Thyroid gland (tissue), 4 donors: Measurements from ENCODE around the gene LTA. TPM values are rescaled to one million over a fixed set of nuclear protein-coding genes. Genes with fewer than 3 reads are reported as not detected.

Experiments used
- DNase-seq, 2 donors: peaks; one replicate each; pipeline ENCODE4 v3.0.0-alpha.2; 2019
- H3K27ac ChIP-seq, 3 donors: fragments of 200-600 bp; sonication (generic); 1 replicate in 2 of 3; 2 replicates in 1 of 3; pipeline ENCODE4 v1.5.1; 2016 to 2019; ENCODE audit warnings: mild to moderate bottlenecking in 1 of 3, moderate library complexity in 1 of 3
- H3K27me3 ChIP-seq: fragments of 200-600 bp; sonication (generic); one replicate; pipeline ENCODE4 v1.5.1; 2019
- H3K36me3 ChIP-seq, 2 donors: fragments of 200-600 bp; sonication (generic); one replicate each; pipeline ENCODE4 v1.5.1; 2016 to 2019
- H3K4me1 ChIP-seq, 2 donors: fragments of 200-600 bp; sonication (generic); one replicate each; pipeline ENCODE4 v1.5.1; 2017 to 2019
- H3K4me3 ChIP-seq, 3 donors: fragments of 200-600 bp; sonication (generic); replicated peaks in 1 of 3; 1 replicate in 2 of 3; 2 replicates in 1 of 3; pipeline ENCODE4 v1.5.1; 2016; ENCODE audit warnings: mild to moderate bottlenecking in 1 of 3
- H3K9me3 ChIP-seq: fragments of 200-600 bp; sonication (generic); one replicate; pipeline ENCODE4 v1.5.1; 2017
- POLR2A ChIP-seq, 2 donors: fragments of 450-650 bp; IDR thresholded peaks; one replicate each; pipeline ENCODE4 v1.6.1; 2017; ENCODE audit warnings: antibody characterized with exemption in 2 of 2, mild to moderate bottlenecking in 2 of 2, moderate library complexity in 1 of 2
- WGBS, 2 donors: methylation state at CpG; one replicate each; pipeline ENCODE4 v1.1.5; 2017; 5-methylcytosine and 5-hydroxymethylcytosine counted together
- intact Hi-C: fragments of 100-400 bp; cut with DNase I; formaldehyde crosslinking; loops from one replicate; pipeline ENCODE4 v1.15.1; 2023
- total RNA-seq, 4 donors: library from RNA; depleted of rRNA; stranded (reverse); fragments of >200 nt; gene quantifications; one replicate each; pipeline ENCODE4 v1.2.3, GENCODE V29; 2016
- TF ChIP-seq, protein P1 (sequence below), 6 experiments: fragments of 200-600 bp in 3 of 6; fragments of 450-650 bp in 3 of 6; sonication (generic) in 3 of 6; IDR thresholded peaks; one replicate each; pipeline ENCODE4 v1.5.1; 2016 to 2019; ENCODE audit warnings: antibody characterized with exemption in 6 of 6, mild to moderate bottlenecking in 2 of 6, inconsistent platforms in 1 of 6, moderate library complexity in 1 of 6

Gene LTA, protein sequence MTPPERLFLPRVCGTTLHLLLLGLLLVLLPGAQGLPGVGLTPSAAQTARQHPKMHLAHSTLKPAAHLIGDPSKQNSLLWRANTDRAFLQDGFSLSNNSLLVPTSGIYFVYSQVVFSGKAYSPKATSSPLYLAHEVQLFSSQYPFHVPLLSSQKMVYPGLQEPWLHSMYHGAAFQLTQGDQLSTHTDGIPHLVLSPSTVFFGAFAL
- not detected for total RNA-seq

DNA sequence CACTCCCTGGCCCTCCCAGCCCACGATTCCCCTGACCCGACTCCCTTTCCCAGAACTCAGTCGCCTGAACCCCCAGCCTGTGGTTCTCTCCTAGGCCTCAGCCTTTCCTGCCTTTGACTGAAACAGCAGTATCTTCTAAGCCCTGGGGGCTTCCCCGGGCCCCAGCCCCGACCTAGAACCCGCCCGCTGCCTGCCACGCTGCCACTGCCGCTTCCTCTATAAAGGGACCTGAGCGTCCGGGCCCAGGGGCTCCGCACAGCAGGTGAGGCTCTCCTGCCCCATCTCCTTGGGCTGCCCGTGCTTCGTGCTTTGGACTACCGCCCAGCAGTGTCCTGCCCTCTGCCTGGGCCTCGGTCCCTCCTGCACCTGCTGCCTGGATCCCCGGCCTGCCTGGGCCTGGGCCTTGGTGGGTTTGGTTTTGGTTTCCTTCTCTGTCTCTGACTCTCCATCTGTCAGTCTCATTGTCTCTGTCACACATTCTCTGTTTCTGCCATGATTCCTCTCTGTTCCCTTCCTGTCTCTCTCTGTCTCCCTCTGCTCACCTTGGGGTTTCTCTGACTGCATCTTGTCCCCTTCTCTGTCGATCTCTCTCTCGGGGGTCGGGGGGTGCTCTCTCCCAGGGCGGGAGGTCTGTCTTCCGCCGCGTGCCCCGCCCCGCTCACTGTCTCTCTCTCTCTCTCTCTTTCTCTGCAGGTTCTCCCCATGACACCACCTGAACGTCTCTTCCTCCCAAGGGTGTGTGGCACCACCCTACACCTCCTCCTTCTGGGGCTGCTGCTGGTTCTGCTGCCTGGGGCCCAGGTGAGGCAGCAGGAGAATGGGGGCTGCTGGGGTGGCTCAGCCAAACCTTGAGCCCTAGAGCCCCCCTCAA is at the start of gene LTA:
Gene LTA, plus strand, starts transcription at position 249 of the 871 bp plus-strand sequence. Its CDS starts 454 bp downstream, at position 703.
- H3K27me3 ChIP-seq: no peaks in the 10 kb centered on the region
- intact Hi-C loops: no loop called here
- H3K4me3 ChIP-seq: no peak within 1 kb of the TSS
- no peak for DNase-seq
- no peaks in the 10 kb centered on the region for H3K9me3 ChIP-seq
- 86 to 89% methylated on average over 27 of the region's 27 CpGs for WGBS, 2 donors
- H3K36me3 ChIP-seq: no peaks in the 10 kb centered on the region
- no peak within 1 kb of the TSS for H3K27ac ChIP-seq
- TF ChIP-seq, protein P1, sequence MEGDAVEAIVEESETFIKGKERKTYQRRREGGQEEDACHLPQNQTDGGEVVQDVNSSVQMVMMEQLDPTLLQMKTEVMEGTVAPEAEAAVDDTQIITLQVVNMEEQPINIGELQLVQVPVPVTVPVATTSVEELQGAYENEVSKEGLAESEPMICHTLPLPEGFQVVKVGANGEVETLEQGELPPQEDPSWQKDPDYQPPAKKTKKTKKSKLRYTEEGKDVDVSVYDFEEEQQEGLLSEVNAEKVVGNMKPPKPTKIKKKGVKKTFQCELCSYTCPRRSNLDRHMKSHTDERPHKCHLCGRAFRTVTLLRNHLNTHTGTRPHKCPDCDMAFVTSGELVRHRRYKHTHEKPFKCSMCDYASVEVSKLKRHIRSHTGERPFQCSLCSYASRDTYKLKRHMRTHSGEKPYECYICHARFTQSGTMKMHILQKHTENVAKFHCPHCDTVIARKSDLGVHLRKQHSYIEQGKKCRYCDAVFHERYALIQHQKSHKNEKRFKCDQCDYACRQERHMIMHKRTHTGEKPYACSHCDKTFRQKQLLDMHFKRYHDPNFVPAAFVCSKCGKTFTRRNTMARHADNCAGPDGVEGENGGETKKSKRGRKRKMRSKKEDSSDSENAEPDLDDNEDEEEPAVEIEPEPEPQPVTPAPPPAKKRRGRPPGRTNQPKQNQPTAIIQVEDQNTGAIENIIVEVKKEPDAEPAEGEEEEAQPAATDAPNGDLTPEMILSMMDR (IDR thresholded peaks at IDR 0.05): no peak
- TF ChIP-seq POLR2A (IDR thresholded peaks at IDR 0.05): no peak
- H3K4me1 ChIP-seq: no peaks in the 10 kb centered on the region

DNA sequence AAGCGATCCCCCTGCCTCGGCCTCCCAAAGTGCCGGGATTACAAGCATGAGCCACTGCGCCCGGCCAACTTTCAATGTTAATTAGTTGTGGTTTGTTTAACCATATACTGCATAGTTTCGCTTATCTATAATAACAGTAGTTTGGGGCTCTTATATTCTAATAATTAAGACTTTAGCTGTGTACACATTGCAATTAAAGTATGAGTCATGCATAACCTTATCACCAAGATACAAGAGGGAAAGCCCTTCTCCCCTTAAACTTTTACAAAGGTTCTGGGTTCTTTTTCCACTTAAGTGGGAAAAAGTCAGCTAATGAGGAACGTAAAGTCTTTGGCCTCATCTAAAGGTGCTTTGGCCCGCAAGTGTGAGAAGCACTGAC is 46.5 kb upstream of the LTA start:
- Histone ChIP-seq H3K4me3 (no peak overlapping the region), H3K36me3 (peaks cover 11% of the 10 kb centered on the region in 2 donors), H3K9me3 (no peaks in the 10 kb centered on the region), H3K4me1 (no peaks in the 10 kb centered on the region), H3K27ac (no peak overlapping the region), H3K27me3 (no peaks in the 10 kb centered on the region)
- no peak for DNase-seq
- TF ChIP-seq, protein P1 (IDR thresholded peaks at IDR 0.05): no peak
- no peak for TF ChIP-seq POLR2A (IDR thresholded peaks at IDR 0.05)
- intact Hi-C loops: no loop called here
- 69 to 80% methylated on average over 8 of the region's 8 CpGs for WGBS, 2 donors

DNA sequence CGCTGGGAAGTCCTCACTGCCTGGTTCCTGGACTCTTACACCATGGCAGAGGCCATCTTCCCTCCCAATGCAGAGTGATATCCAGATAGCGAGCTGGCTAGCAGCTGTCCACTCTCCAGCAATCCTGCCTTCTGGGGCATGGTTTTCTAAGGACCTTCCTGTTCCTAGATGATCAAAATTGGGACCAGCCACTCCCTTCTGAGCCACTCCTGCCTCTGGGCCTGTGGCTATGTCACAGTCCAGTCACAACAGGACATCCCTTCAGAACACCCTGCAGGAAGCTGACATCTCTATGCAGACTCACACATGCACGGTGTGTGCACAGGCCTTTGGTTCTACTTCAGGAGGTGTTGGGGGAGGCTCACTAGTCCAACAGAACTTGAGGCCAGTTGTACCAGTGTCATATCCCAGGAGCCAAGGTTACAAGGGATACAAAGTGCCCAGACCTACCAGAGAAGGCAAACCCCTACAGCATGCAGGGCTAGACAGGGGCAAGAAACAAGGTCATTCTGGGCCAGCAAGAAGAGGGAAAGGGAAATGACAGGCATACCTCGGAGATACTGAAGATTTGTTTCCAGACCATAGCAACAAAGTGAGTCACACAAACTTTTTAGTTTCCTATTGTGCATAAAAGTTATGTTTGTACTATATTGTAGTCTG is 46.0 kb upstream of the LTA start:
- Histone ChIP-seq H3K4me1 (no peaks in the 10 kb centered on the region), H3K9me3 (no peaks in the 10 kb centered on the region), H3K27me3 (no peaks in the 10 kb centered on the region), H3K27ac (no peak overlapping the region), H3K36me3 (peaks cover 16% of the 10 kb centered on the region in 2 donors), H3K4me3 (no peak overlapping the region)
- TF ChIP-seq, protein P1 (IDR thresholded peaks at IDR 0.05): no peak
- no peak for TF ChIP-seq POLR2A (IDR thresholded peaks at IDR 0.05)
- 72 to 74% methylated on average over 4 of the region's 4 CpGs for WGBS, 2 donors
- intact Hi-C loops: no loop called here
- no peak for DNase-seq

DNA sequence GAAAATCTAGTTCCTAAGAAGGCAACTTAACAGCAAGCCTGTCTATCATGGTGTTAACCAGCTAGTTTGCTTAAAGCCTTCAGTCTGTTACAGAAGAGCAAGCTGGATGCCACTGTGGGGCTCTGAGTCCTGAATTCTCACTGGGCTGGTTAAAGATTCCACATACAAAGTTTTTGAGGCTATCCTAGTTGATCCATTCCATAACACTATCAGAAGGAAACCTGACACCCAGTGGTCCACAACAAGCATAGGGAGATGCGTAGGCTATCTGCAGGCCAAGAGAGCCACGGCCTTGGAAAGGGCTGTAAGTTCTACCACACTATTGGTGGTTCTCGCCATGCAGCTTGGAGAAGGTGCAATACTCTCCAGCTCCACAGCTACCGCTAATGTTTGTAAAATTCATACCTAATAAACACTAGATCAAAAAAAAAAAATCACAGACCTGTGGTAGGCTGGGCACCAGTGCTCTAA is 43.7 kb upstream of the LTA start:
- peaks cover 32 to 39% of the 10 kb centered on the region in 2 donors for H3K36me3 ChIP-seq
- intact Hi-C loops: no loop called here
- TF ChIP-seq POLR2A (IDR thresholded peaks at IDR 0.05): no peak
- TF ChIP-seq, protein P1 (IDR thresholded peaks at IDR 0.05): no peak

More for the DNA sequence above, 43.7 kb upstream of the LTA start:
- no peak overlapping the region for H3K27ac ChIP-seq
- no peak for DNase-seq
- WGBS, 2 donors: 84 to 87% methylated on average over 4 of the region's 4 CpGs
- H3K4me3 ChIP-seq: no peak overlapping the region
- no peaks in the 10 kb centered on the region for H3K27me3 ChIP-seq
- H3K9me3 ChIP-seq: no peaks in the 10 kb centered on the region
- no peaks in the 10 kb centered on the region for H3K4me1 ChIP-seq
